H1 (cell line): ENCODE data around the gene ARRB1. TPM values are rescaled to one million over a fixed set of nuclear protein-coding genes. Genes with fewer than 3 reads are reported as not detected.

Experiments used
- ASH2L ChIP-seq: fragments of 200-600, 300-600 bp; sonication (generic); IDR thresholded peaks from one replicate; pipeline ENCODE4 v1.7.1; 2017; ENCODE audit warnings: low read length
- BRCA1 ChIP-seq: IDR thresholded peaks from 2 replicates; pipeline ENCODE4 v1.6.1; 2012; ENCODE audit warnings: low read depth, low read length, improper control_type of control experiment
- JUN ChIP-seq: IDR thresholded peaks from 2 replicates; pipeline ENCODE4 v1.6.1; 2011; ENCODE audit warnings: low read depth, mild to moderate bottlenecking, improper control_type of control experiment, low read length
- POLR2AphosphoS5 ChIP-seq: IDR thresholded peaks from 2 replicates; pipeline ENCODE4 v1.6.1; 2011; ENCODE audit warnings: low read depth, low read length
- POU5F1 ChIP-seq: IDR thresholded peaks from 2 replicates; pipeline ENCODE4 v1.6.1; 2011; ENCODE audit warnings: low read depth, mild to moderate bottlenecking, low read length, moderate library complexity
- RBBP5 ChIP-seq: IDR thresholded peaks from 2 replicates; pipeline ENCODE4 v1.7.1; 2012; ENCODE audit warnings: low read depth, mild to moderate bottlenecking, inconsistent platforms, low read length, moderate library complexity, borderline replicate concordance
- TBP ChIP-seq: IDR thresholded peaks from 2 replicates; pipeline ENCODE4 v1.6.1; 2011; ENCODE audit warnings: low read depth, low read length, improper control_type of control experiment
- polyA plus RNA-seq, 7 experiments: library from polyadenylated mRNA; depleted of rRNA in 3 of 7; stranded (reverse) in 5 of 7; unstranded in 2 of 7; fragments of >200 nt in 5 of 7; fragments of 200-250 nt in 2 of 7; gene quantifications; 1 replicate in 5 of 7; 2 replicates in 1 of 7; 4 replicates in 1 of 7; pipeline versions ENCODE4 v1.2.1 to v1.2.3, GENCODE V29; 2011 to 2013; ENCODE audit warnings: missing spikeins in 2 of 7, mixed read lengths in 2 of 7
- total RNA-seq: library from RNA; stranded (reverse); fragmentation: NEBNext Ultra II Directional; extraction: Animal tissue kit (Norgen Biotek cat#: 25700); gene quantifications from 2 replicates; pipeline ENCODE4 v1.2.1, GENCODE V29; 2021

Gene ARRB1
- total and polyA plus RNA-seq, 2 of the 8 experiments (the other 6 are each of a cell fraction or from before 2014, with no cell fraction given) = 9.4 to 31.8 TPM

DNA sequence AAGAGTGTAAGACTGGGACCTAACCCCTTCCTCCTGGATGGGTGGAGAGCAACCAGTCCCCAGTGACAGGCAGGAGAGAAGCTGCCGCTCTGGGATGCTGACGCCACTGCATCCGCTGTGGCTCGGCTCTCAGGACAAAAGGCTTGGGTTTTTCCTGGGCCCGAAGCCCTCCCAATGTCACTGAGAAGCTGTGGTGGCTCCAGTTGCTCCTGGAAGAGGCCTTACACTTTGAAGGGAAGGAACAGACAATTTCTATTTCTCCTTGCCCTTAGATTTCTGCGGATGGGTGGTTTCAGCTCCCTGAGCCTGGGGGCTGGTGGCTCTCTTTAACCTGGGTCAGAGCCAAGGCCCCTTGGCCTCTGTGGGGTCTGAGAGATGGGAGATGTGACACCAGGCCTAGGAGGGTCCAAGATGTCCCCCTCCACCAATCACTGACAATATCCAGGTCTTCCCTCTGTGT is 89.5 kb downstream of the ARRB1 start (continued):
- TF ChIP-seq RBBP5 (no peak), POLR2AphosphoS5 (no peak), JUN (no peak), POU5F1 (no peak), BRCA1 (no peak), TBP (no peak), ASH2L (no peak)
